Nephron progenitor cell (in vitro differentiated cells): ENCODE measurements around the gene TMEM108.

Experiments used
- DNase-seq: peaks from one replicate; pipeline ENCODE4 v3.0.0; 2021
- H3K27ac Mint-ChIP-seq: 2 replicates; pipeline ENCODE4 v1.8.0; 2021; ENCODE audit warnings: mild to moderate bottlenecking, moderate library complexity, mixed read lengths
- H3K27me3 Mint-ChIP-seq: 2 replicates; pipeline ENCODE4 v1.8.0; 2021; ENCODE audit warnings: mild to moderate bottlenecking, low read depth, mixed read lengths; ENCODE audit not compliant: poor library complexity
- H3K36me3 Mint-ChIP-seq: 2 replicates; pipeline ENCODE4 v1.8.0; 2021; ENCODE audit warnings: low read depth, mixed read lengths
- H3K4me1 Mint-ChIP-seq: 2 replicates; pipeline ENCODE4 v1.8.0; 2021; ENCODE audit warnings: mixed read lengths
- H3K4me3 Mint-ChIP-seq: 2 replicates; pipeline ENCODE4 v1.8.0; 2021; ENCODE audit warnings: mild to moderate bottlenecking, moderate library complexity, mixed read lengths
- H3K9me3 Mint-ChIP-seq: 2 replicates; pipeline ENCODE4 v1.8.0; 2021; ENCODE audit warnings: mild to moderate bottlenecking, moderate library complexity, mixed read lengths
- TF ChIP-seq, protein P1 (sequence below): fragments of 200-600 bp; sonication (generic); IDR thresholded peaks from 2 replicates; pipeline ENCODE4 v1.5.0; 2021; ENCODE audit warnings: antibody characterized with exemption

TMEM108 gene

DNA sequence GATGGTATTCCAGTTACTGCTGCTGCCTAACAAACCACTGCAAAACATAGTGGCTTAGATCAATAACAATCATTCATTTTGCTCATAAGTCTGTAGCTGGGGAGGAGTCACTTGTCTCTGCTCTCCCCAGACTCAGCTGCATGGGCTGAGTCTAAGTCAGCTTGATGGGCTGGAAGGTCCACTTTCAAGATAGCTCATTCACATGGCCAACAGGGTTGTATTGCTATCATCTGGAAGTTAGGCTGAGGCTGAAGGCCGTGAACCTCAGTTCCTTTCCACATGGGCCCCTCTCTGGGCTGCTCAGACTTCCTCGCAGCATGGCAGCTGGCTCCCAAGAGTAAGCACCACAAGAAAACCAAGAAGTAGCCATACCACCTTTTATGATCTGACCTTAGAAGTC is 333.0 kb downstream of the TMEM108 start:
- TF ChIP-seq, protein P1, sequence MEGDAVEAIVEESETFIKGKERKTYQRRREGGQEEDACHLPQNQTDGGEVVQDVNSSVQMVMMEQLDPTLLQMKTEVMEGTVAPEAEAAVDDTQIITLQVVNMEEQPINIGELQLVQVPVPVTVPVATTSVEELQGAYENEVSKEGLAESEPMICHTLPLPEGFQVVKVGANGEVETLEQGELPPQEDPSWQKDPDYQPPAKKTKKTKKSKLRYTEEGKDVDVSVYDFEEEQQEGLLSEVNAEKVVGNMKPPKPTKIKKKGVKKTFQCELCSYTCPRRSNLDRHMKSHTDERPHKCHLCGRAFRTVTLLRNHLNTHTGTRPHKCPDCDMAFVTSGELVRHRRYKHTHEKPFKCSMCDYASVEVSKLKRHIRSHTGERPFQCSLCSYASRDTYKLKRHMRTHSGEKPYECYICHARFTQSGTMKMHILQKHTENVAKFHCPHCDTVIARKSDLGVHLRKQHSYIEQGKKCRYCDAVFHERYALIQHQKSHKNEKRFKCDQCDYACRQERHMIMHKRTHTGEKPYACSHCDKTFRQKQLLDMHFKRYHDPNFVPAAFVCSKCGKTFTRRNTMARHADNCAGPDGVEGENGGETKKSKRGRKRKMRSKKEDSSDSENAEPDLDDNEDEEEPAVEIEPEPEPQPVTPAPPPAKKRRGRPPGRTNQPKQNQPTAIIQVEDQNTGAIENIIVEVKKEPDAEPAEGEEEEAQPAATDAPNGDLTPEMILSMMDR: no peak
- Mint-ChIP-seq H3K9me3 (no peaks in the 10 kb centered on the region), H3K4me3 (no peak overlapping the region), H3K27ac (no peak overlapping the region), H3K36me3 (no peaks in the 10 kb centered on the region), H3K27me3 (peaks cover 4% of the 10 kb centered on the region), H3K4me1 (peaks cover 10% of the 10 kb centered on the region)
- no peak for DNase-seq

DNA sequence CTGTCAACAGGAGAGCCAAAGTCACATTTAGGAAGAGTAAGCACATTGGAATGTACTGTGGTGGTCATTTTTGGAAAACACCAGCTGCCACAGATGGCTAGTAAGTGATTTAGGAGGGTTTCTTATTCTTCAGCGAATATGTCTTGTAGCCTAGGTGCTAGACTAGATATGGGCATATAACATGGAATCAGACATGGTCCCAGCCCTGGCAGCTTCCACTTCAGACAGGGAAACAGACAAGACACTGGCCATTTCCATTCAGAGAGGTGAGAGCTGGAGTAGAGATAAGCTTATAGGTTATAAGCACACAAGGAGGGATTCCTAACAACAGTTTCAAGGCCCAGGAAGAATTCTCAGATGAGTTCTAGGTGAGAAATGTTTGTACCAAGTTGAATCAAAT is 333.5 kb downstream of the TMEM108 start:
- H3K4me3 Mint-ChIP-seq: no peak overlapping the region
- no peaks in the 10 kb centered on the region for H3K9me3 Mint-ChIP-seq
- DNase-seq: no peak
- peaks cover 13% of the 10 kb centered on the region for H3K4me1 Mint-ChIP-seq
- H3K27me3 Mint-ChIP-seq: peaks cover 4% of the 10 kb centered on the region
- no peaks in the 10 kb centered on the region for H3K36me3 Mint-ChIP-seq
- H3K27ac Mint-ChIP-seq: no peak overlapping the region
- TF ChIP-seq, protein P1: no peak

DNA sequence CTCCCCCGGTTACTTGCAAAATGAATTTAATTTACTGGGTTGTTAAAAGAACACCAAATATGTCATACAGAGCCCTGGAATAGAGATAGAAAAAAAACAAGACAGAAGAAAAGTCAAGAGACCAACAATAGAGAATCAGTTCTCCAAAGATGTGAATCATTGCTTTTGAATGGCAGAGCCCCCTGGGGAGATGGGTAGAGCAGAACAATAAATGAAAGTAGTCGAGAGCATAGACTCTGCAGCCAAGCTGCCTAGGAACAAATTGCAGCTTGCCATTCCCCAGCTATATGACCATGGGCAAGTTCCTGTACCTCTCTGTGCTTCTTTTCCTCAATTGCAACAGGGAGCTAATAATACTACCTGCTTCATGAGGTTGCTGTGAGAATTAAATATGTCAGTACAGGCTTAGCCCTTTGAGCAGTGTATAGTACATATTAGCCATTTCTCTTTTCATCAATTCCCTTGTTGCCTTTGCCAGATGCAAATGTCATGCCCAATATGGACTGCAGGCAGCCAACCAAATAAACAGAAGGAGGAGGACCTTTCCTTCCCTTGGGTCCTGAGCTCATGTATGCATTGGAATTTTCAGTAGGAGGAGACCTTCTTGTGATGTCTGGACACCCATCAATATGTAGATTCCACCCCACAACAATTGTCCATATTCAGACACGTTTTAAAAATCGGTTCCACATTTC is 336.7 kb downstream of the TMEM108 start:
- Mint-ChIP-seq H3K9me3 (no peaks in the 10 kb centered on the region), H3K4me1 (peaks cover 22% of the 10 kb centered on the region), H3K27me3 (no peaks in the 10 kb centered on the region), H3K27ac (no peak overlapping the region), H3K4me3 (no peak overlapping the region), H3K36me3 (no peaks in the 10 kb centered on the region)
- TF ChIP-seq, protein P1: no peak
- DNase-seq: no peak

DNA sequence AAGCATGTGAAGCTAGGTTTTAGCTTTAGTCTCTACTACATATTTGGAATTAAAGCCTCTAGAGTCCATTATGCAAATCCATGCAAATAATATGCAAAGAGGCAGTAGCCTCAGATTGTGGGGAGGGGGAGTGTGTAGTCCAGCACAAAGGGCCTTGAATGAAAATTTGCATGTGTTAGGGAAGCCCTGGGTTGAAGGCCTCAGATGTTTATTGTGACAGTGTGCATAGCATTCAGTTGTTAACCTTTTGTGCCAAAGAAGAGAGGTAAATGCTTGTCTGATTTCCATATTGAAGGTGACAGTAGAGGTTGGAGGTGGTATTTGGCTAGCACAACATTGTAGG is 337.2 kb downstream of the TMEM108 start:
- TF ChIP-seq, protein P1: no peak
- no peaks in the 10 kb centered on the region for H3K27me3 Mint-ChIP-seq
- H3K36me3 Mint-ChIP-seq: no peaks in the 10 kb centered on the region
- peaks cover 22% of the 10 kb centered on the region for H3K4me1 Mint-ChIP-seq
- DNase-seq: no peak
- no peak overlapping the region for H3K4me3 Mint-ChIP-seq
- no peak overlapping the region for H3K27ac Mint-ChIP-seq
- no peaks in the 10 kb centered on the region for H3K9me3 Mint-ChIP-seq

DNA sequence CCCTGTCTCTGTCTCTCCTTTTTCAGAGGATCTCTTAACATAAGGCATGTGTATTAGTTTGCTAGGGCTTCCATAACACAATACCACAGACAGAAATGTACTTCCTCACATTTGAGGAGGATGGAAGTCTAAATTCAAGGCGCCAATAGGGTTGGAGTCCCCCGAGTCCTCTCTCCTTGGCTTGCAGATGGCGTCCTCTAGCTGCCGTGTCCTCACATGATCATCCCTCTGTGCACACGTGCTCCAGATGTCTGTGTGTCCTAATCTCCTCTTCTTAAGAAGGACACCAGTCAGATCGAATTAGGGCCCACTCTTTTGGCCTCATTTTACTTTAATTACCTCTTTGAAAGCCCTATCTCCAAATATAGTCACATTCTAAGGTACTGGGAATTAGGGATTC is 338.6 kb downstream of the TMEM108 start:
- Mint-ChIP-seq H3K4me3 (no peak overlapping the region), H3K4me1 (peaks cover 22% of the 10 kb centered on the region), H3K36me3 (no peaks in the 10 kb centered on the region), H3K27ac (peak overlapping the region; percentile 69), H3K27me3 (no peaks in the 10 kb centered on the region), H3K9me3 (no peaks in the 10 kb centered on the region)
- TF ChIP-seq, protein P1: no peak
- DNase-seq: no peak

DNA sequence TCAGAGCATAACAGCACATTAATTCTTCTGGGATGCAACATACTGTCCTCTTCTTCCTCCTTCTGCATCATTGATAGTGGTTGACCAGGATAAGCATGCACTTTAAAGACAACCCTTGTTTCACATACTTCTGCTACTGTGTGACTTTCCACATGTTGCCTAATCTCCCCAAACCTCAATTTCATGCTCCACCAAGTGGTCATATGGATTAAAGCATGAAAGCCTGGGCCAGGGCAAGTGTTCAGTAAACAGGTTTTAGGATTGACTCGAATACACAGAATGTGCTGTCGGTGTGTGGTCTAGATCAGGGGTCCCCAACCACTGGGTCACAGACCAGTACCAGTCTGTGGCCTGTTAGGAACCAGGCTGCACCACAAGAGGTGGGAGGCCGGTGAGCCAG is 339.2 kb downstream of the TMEM108 start:
- no peak for DNase-seq
- no peak overlapping the region for H3K4me3 Mint-ChIP-seq
- no peak overlapping the region for H3K27ac Mint-ChIP-seq
- H3K36me3 Mint-ChIP-seq: no peaks in the 10 kb centered on the region
- TF ChIP-seq, protein P1: peak; percentile 23
- H3K27me3 Mint-ChIP-seq: no peaks in the 10 kb centered on the region
- H3K4me1 Mint-ChIP-seq: peaks cover 22% of the 10 kb centered on the region
- H3K9me3 Mint-ChIP-seq: no peaks in the 10 kb centered on the region
